DMS153 treated with DMSO at 0.1 percent for 48 hours (cell line): Measurements from ENCODE around the gene DAPK1.

Experiments
- DNase-seq: peaks from one replicate; lab custom pipeline; 2025; ENCODE audit not compliant: unreplicated experiment; lab: John Stamatoyannopoulos, UW

The DAPK1 gene

DNA sequence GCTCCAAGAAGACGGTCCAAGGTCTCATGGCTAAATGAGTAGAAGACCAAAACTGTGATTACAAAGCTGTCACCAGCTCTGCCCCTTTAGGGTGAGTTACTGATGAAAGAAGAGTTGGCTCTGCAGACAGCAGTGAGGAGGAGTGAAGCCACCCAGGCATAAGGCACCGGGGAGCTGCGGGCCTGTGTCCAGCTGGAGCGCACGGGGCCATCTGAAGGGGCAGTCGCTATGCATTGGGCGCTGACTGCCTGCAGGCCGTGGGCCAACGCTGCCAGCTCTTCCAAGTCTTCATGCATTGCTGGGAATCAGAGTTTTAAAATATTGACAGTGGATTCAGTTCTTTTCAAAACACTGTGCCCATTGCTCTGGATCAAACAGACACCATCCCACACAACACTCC lies 70.3 kb downstream of the DAPK1 start:
- DNase-seq: no peak

- DNase-seq: no peak
Measured at GRCh38 chr9:87568401-87568800, 70.7 kb downstream of the DAPK1 start.

- no peak for DNase-seq
Measured at GRCh38 chr9:87569008-87569509, 71.4 kb downstream of the DAPK1 start.

DNA sequence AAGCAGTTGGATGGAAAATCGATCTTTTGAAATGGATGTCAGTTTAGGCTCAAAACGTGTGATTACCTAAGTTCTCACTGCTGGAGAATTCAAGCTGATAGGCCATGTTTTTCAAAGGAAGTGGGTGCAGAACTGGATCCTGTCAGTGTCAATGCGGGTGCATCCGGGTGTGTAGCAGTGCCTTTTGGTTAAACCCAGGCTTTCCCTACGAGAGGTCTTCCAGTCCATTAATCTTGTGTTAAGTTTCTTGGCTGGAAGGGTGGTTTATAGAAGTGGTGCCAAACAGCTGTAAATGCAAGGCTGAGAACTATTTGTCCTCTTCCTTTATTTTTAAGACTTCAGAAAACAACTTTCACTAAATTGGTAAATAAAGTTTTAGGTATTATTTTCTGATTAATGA lies 71.9 kb downstream of the DAPK1 start:
- DNase-seq: no peak

GRCh38 chr9:87570000-87570908 lies 72.6 kb downstream of the DAPK1 start:
- DNase-seq: peak; percentile 29

- no peak for DNase-seq
Measured at GRCh38 chr9:87572719-87573118, 75.1 kb downstream of the DAPK1 start.

DNA sequence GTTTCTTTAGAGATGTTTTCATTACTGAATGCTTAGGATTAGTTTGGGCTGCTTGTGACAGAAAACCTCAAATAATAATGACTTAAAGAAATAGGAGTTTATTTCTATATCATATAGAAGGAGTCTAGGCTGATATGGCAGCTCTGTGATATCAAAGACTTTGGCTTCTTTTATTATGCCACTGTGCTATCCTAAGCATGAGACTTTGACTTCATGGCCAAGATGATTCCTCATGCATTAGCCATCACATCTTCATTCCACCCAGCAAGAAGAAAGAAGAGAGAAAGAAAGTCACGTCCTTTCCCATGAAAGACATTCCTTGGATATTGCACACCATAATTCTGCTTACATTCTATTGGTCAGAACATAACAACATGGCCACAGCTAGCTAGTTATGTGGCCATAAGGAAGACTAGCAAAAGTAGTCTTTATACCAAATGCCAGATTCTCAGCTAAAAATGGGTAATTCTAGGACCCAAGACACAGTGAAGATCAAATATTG lies 76.2 kb downstream of the DAPK1 start:
- no peak for DNase-seq

DNA sequence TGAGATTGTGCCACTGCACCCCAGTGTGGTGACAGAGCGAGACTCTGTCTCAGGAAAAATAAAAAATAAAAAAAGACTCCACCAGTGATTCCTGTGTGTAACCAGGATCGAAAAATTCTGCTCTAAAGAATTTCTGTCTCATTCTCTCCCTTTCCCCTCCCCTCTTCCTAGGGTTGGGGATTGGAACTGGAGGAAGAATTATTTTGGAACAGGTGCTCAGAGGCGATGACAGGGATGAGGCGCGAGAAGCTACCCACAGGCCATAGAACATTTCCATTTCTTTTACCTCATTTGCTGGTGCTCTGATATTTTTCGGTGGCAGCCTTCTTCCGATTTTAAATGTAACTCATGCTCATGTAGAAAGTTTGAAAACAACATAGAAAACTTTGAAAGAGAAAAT lies 80.1 kb downstream of the DAPK1 start:
- DNase-seq: no peak

DNA sequence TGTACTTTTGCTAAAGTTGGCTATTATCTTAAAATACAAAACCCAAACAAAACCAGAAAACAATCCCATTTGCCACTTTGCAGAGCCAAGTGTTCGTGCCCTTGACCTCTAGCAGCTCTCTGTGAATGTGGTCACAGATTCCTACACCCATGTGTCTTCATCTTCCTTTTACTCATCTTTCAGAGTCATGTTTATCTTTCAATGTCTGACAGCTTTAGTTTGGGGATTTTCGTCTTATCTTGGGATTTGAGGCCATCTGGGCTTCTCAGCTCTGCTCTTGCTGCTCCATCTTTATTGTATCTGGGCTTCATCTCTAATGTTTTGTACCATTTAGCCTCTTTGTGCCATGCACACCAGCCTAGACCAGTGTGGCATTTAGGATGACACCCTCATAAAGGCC lies 81.0 kb downstream of the DAPK1 start:
- no peak for DNase-seq

GRCh38 chr9:87579781-87580541 lies 82.3 kb downstream of the DAPK1 start:
- DNase-seq: no peak

- DNase-seq: no peak
Measured at GRCh38 chr9:87580941-87581438, 83.3 kb downstream of the DAPK1 start.

DNA sequence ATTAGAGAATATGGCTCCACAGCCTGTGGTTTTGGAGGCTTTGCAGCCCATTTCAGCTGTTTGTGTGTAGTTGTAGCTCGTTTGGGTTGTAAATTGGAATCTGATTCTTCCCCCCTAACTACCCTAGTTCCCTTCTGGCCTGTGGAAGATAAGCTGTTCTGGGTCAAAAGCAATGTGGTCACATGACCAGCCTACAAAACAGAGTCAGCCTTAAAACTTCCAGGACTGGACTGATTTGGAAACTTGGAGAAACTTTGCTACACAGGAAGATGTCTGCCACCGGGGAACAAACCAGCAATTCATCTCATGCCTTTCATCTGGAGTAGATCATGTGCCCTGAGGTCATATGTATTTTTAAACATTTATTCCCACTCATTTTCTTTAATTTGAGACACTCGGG lies 83.8 kb downstream of the DAPK1 start:
- no peak for DNase-seq

- no peak for DNase-seq
Measured at GRCh38 chr9:87581949-87582637, 84.4 kb downstream of the DAPK1 start.

DNA sequence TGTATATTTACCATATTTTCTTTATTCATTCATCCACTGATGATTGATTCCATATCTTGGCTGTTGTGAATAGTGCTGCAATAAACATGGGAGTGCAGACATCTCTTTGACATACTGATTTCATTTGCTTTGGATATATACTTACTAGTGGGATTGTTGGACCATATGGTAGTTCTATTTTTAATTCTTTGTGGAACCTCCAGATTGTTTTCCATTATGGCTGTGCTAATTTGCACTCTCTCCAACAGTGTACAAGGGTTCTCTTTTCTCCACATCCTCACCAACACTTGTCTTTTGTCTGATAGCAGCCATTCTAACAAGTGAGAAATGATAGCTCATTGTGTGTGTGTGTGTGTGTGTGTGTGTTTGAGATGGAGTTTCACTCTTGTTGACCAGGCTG lies 86.7 kb downstream of the DAPK1 start:
- no peak for DNase-seq

DNA sequence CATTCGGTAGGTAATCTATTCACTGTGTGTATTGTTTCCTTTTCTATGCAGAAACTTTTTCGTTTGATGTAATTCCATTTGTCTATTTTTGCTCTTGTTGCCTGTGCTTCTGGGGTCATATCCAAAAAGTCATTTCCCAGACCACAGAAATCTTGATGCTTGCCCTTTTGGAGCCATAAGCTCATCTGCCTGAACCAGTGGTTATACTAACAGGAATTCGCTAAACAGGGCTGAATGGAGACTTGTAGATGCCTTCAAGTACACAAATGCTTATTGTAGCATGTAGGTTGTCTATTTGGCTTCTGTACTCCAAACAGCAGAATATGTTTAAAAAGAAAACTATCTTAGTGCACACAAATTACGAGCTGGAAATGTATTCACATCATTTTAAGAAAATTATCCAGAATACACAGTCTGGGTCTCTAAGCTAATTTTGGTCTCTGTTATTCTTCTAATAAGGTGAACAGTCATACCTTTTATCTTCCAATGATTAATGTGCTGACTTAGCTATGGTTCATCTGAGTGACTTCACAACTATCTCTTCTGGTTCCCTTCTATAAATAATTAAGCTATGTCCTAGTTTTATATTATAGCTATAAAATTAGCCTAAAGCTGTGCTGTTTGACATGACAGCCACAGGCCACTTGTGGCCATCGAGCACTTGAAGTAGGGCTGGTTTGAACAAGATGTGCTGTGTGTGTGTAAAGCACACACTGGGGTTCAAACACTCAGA lies 87.6 kb downstream of the DAPK1 start:
- no peak for DNase-seq

GRCh38 chr9:87586731-87587355 lies 89.2 kb downstream of the DAPK1 start:
- no peak for DNase-seq

GRCh38 chr9:87587356-87587745 lies 89.7 kb downstream of the DAPK1 start:
- DNase-seq: no peak

GRCh38 chr9:87587864-87588263 lies 90.2 kb downstream of the DAPK1 start:
- DNase-seq: no peak

- no peak for DNase-seq
Measured at GRCh38 chr9:87588339-87588738, 90.7 kb downstream of the DAPK1 start.

DNA sequence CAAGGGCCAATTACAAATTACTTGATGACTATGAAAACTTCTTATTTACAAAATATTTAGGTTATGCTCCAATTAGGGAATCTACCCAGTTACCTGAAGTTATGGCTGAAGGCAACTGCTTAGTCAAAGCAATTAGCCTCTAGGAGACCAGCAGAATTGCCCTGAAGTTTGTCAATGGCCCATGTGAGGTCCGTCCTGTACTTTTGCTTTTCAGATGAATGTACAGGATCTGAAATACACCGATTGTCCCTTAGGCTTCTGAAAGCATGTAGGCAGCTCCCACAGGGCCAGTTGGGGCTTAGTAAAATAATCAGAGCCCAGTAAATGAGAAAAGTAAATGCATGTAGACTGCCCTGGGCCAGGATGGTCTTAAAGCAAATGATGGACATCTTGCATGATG lies 93.3 kb downstream of the DAPK1 start:
- no peak for DNase-seq
